Activated naive CD4-positive, alpha-beta T cell treated with anti-CD3 and anti-CD28 coated beads, Interleukin-2, amount 50 U/mL, for 72 hours (primary cell): ENCODE measurements around the gene STAG1. TPM values are rescaled to one million over a fixed set of nuclear protein-coding genes. Genes with fewer than 3 reads are reported as not detected.
A peak's percentile ranks its signal among the peaks of the same experiment; 100 is the strongest.
"Not testable (repeated sequence)": the region's sequence is repeated elsewhere in the genome, so short reads cannot be mapped to it uniquely, and the experiment has no call there.

ENCODE experiments used
- ATAC-seq, 2 donors: fragments of 150-1000 bp; cut with Tn5 transposase; 2 replicates each; pipeline ENCODE4 v1.10.0; 2021; ENCODE audit warnings: mild to moderate bottlenecking in 2 of 2, moderate library complexity in 2 of 2
- DNase-seq, 2 donors: peaks; one replicate each; pipeline ENCODE4 v3.0.0; 2021 to 2022; ENCODE audit warnings: low spot score in 2 of 2
- H3K27ac Mint-ChIP-seq, 2 donors: one replicate each; pipeline ENCODE4 v1.8.0; 2022; ENCODE audit warnings: mild to moderate bottlenecking in 2 of 2, mixed read lengths in 2 of 2
- H3K36me3 Mint-ChIP-seq, 2 donors: one replicate each; pipeline ENCODE4 v1.8.0; 2022; ENCODE audit warnings: mixed read lengths in 2 of 2
- H3K9me3 Mint-ChIP-seq, 2 donors: one replicate each; pipeline ENCODE4 v1.8.0; 2022; ENCODE audit warnings: mixed read lengths in 2 of 2
- total RNA-seq, 2 donors: library from RNA; stranded (reverse); gene quantifications; one replicate each; pipeline ENCODE4 v1.2.3, GENCODE V29; 2022

The STAG1 gene
- total RNA-seq, 2 donors from 2014 or later, result 35.8 to 40.5 TPM

- Mint-ChIP-seq H3K9me3 (peaks cover 0 to 13% of the 10 kb centered on the region in 2 donors), H3K27ac (no peak overlapping the region), H3K36me3 (peaks cover 0 to 7% of the 10 kb centered on the region in 2 donors)
- ATAC-seq (no peak), DNase-seq (no peak)
These were observed 106.3 kb downstream of the STAG1 start for GRCh38 chr3:136645915-136646314.

- Mint-ChIP-seq H3K9me3 (peaks cover 0 to 13% of the 10 kb centered on the region in 2 donors), H3K27ac (no peak overlapping the region), H3K36me3 (peaks cover 0 to 7% of the 10 kb centered on the region in 2 donors)
- no peak for ATAC-seq
- DNase-seq, result no peak
These were observed 108.0 kb downstream of the STAG1 start for GRCh38 chr3:136644212-136644611.

DNA sequence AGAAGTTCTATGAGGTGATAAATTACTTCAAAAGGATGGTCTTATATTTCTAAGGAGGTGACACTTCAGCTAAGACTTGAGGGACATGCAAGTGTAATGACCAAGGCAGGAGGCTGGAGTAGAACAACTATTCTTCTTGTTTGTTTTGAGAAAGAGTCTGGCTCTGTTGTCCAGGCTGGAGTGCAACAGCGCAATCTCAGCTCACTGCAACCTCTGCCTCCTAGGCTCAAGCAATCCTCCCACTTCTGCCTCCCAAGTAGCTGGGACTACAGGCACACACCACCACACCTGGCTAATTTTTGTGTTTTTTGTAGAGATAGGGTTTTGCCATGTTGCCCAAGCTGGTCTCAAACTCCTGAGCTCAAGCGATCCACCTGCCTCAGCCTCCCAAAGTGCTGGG is 108.8 kb downstream of the STAG1 start:
- H3K27ac Mint-ChIP-seq, DNase-seq, H3K9me3 Mint-ChIP-seq, H3K36me3 Mint-ChIP-seq, ATAC-seq: not testable (repeated sequence)

GRCh38 chr3:136642711-136643110 is 109.5 kb downstream of the STAG1 start:
- Mint-ChIP-seq H3K27ac (no peak overlapping the region), H3K9me3 (peaks cover 0 to 8% of the 10 kb centered on the region in 2 donors), H3K36me3 (peaks cover 0 to 8% of the 10 kb centered on the region in 2 donors)
- ATAC-seq (no peak), DNase-seq (no peak)

DNA sequence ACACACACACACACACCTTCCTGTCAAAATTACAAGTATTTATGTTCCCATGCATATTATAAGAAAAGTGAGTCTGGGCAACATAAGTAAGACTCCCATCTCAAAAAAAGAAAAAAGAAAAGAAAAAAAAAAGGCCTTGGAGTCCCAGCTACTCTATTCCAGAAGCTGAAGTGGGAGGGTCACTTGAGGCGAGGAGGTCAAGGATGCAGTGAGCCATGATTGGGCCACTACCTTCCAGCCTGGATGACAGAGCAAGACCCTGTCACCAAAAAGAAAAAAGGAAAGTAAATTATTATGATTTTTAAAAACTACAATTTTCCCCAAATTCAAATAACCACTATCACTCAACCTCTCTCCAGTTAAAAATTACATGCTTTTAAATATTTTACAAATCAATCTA is 113.1 kb downstream of the STAG1 start:
- H3K9me3 Mint-ChIP-seq, result peaks cover 0 to 6% of the 10 kb centered on the region in 2 donors
- ATAC-seq (no peak), DNase-seq (no peak)
- peaks cover 4 to 12% of the 10 kb centered on the region in 2 donors for H3K36me3 Mint-ChIP-seq
- H3K27ac Mint-ChIP-seq, result no peak overlapping the region

- Mint-ChIP-seq H3K36me3 (peaks cover 4 to 12% of the 10 kb centered on the region in 2 donors), H3K27ac (peak overlapping the region in 1 of 2 donors; percentile 64), H3K9me3 (peaks cover 0 to 6% of the 10 kb centered on the region in 2 donors)
- ATAC-seq (no peak), DNase-seq (no peak)
These were observed 115.0 kb downstream of the STAG1 start for GRCh38 chr3:136637176-136637575.

DNA sequence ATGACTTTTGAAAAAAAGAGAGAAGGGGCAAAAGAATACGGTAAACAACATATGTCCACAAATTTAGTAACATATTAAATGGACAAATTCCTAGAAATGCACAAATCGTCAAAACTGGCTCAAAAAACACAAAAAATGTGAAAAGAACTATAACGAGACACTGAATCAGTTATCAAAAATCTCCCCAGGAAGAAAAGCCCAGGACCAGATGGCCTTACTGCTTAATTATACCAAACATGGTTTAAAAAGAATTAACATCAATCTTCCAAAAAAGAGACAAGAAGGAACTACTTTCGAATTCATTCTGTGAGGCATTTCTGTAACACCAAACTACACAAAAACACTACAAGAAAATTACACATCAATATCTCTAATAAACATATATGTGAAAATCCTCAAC is 117.4 kb downstream of the STAG1 start:
- Mint-ChIP-seq H3K36me3 (peaks cover 4 to 18% of the 10 kb centered on the region in 2 donors), H3K9me3 (peaks cover 0 to 6% of the 10 kb centered on the region in 2 donors), H3K27ac (no peak overlapping the region)
- DNase-seq (no peak), ATAC-seq (no peak)

DNA sequence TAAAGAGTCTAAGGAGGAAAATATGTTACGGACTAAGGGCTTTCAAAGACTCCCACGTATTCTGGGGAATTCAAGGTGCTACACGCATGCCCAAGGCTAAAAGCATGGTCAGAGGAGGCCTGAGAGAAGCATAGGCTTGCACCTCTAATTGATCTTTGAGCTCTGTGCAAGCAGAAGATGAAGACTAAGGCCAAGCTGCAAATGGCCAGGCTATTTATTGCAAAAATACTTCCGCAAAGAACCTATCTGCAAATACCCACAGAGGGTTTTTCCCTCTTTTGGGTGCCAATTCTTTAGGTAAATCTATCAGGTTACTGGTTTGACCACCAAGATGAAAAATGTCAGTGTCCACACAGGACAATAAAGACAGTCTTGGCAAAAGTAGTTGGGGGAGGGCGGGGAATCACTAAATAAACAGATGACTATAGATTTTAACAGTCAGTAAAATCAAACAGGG is 119.5 kb downstream of the STAG1 start:
- H3K36me3 Mint-ChIP-seq, result peaks cover 20 to 39% of the 10 kb centered on the region in 2 donors
- H3K9me3 Mint-ChIP-seq, result peaks cover 0 to 23% of the 10 kb centered on the region in 2 donors
- DNase-seq, result no peak
- no peak overlapping the region for H3K27ac Mint-ChIP-seq
- ATAC-seq, result no peak

DNA sequence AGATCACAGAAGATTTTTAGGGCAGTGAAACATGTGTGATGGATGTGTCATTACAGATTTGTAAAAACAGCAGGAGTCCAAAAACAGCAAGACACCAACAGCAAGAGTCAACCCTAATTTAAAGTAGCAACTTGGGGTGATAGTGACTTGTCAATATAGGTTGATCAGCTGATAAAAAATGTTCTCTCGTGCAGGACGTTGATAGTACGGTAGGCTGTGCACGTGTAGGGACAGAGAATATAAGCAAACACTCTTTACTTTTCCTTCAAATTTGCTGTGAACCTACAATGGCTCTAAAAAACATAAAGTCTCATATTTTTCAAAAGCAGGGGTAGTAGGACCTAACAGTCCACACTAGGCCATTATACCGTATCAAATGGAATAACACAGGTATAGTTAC is 120.8 kb downstream of the STAG1 start:
- Mint-ChIP-seq H3K9me3 (peaks cover 0 to 22% of the 10 kb centered on the region in 2 donors), H3K36me3 (peaks cover 16 to 38% of the 10 kb centered on the region in 2 donors), H3K27ac (no peak overlapping the region)
- DNase-seq (no peak), ATAC-seq (no peak)

DNA sequence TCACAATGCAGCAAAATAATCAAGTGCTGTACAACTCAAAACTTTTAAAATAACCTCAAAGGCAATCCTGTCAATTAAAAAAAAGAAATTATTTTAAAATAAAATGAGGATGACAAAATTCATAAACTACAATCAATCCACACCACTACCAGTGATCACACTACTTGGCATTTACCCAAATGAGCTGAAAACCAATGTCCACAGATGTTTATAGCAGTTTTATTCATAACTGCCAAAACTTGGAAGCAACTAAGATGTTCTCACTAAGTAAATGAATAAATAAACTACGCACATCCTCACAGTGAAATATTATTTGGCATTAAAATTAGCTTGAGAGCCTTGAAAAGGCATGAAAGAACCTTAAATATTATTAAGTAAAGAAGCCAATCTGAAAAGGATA is 121.3 kb downstream of the STAG1 start:
- DNase-seq (no peak), ATAC-seq (no peak)
- Mint-ChIP-seq H3K27ac (no peak overlapping the region), H3K9me3 (peaks cover 0 to 22% of the 10 kb centered on the region in 2 donors), H3K36me3 (peaks cover 16 to 38% of the 10 kb centered on the region in 2 donors)

GRCh38 chr3:136626493-136626892 is 125.7 kb downstream of the STAG1 start:
- Mint-ChIP-seq H3K36me3 (peaks cover 16 to 40% of the 10 kb centered on the region in 2 donors), H3K9me3 (peaks cover 0 to 19% of the 10 kb centered on the region in 2 donors), H3K27ac (no peak overlapping the region)
- no peak for ATAC-seq
- no peak for DNase-seq

DNA sequence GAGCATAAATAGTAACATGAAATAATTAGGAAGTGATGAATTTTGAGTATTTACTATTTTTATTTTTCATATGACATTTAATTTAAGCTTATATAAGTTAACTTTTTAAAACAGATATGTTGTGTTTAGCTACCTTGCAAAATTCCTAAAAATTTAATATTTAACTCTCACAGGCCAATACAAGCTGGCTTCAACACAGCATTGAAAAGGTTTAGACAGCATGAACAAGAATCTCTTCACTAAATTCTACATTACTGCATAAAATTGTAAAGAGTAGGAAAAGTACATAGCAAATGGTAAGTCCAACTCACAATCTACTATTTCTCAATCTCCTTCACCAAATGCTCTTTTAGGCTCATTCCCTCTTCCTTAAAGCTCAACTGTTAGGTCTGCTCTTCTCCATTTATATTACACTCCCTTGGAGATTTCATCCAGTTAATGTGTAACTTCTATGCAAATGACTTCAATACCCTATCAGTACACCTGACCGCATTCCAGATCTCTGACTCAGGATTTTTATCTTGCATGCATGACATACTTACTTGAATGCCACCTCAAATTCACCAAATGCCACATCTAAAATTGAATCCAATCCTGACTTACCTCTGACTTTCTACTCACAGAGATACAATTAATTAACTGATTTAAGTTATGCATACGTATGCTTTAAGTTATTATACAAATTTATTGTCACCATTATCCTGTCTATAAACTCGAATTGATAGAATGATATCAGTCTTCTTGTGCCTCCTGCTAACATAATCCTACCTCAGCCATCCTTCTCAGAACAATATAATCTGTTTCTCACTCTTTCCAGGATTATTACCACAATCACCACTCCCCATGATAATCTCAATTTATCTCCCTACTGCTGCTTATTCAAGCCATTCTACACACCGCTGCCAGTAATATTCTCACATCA is 127.0 kb downstream of the STAG1 start:
- Mint-ChIP-seq H3K9me3 (peaks cover 0 to 19% of the 10 kb centered on the region in 2 donors), H3K36me3 (peaks cover 16 to 36% of the 10 kb centered on the region in 2 donors), H3K27ac (no peak overlapping the region)
- no peak for ATAC-seq
- DNase-seq, result no peak

- H3K36me3 Mint-ChIP-seq, result peaks cover 15 to 29% of the 10 kb centered on the region in 2 donors
- H3K27ac Mint-ChIP-seq, result no peak overlapping the region
- H3K9me3 Mint-ChIP-seq, result peaks cover 0 to 17% of the 10 kb centered on the region in 2 donors
- ATAC-seq (no peak), DNase-seq (no peak)
These were observed 127.8 kb downstream of the STAG1 start for GRCh38 chr3:136624371-136624770.

GRCh38 chr3:136621628-136622027 is 130.6 kb downstream of the STAG1 start:
- H3K9me3 Mint-ChIP-seq, result no peaks in the 10 kb centered on the region
- no peak overlapping the region for H3K27ac Mint-ChIP-seq
- ATAC-seq, result no peak
- H3K36me3 Mint-ChIP-seq, result peaks cover 0 to 12% of the 10 kb centered on the region in 2 donors
- no peak for DNase-seq

- ATAC-seq (no peak), DNase-seq (no peak)
- no peak overlapping the region for H3K27ac Mint-ChIP-seq
- H3K36me3 Mint-ChIP-seq, result peaks cover 0 to 12% of the 10 kb centered on the region in 2 donors
- no peaks in the 10 kb centered on the region for H3K9me3 Mint-ChIP-seq
These were observed 131.7 kb downstream of the STAG1 start for GRCh38 chr3:136620436-136620835.

DNA sequence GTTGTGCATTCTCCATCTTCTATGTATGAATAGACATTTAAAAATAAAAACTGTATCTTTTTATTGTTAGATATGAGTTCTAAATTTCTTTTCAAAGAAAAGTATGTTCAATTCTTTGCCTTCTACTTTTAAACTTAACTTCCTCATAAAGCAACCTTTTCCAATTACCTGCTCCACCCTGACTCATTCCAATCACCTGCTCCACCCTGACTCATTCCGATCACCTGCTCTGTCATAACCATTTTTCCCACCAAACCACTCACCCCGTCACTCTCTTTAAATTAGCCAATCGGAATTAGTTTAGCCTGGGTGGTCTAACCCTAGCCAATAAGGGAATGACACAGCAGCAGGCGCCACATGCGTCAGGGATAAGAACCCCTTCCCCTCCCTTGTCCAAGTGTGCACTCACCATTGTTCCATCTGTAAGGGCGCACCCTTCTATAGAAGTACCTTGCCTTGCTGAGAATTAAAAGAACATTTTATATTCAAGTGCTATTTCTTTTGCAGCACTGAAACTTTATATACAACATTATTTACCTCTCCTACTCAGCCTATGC is 134.1 kb downstream of the STAG1 start:
- Mint-ChIP-seq H3K36me3 (peaks cover 0 to 12% of the 10 kb centered on the region in 2 donors), H3K27ac (peak overlapping the region; percentile 3 to 18)
- ATAC-seq, H3K9me3 Mint-ChIP-seq, DNase-seq: not testable (repeated sequence)

GRCh38 chr3:136617198-136617597 is 135.0 kb downstream of the STAG1 start:
- ATAC-seq (no peak), DNase-seq (no peak)
- no peak overlapping the region for H3K27ac Mint-ChIP-seq
- H3K9me3 Mint-ChIP-seq, result no peaks in the 10 kb centered on the region
- peaks cover 0 to 5% of the 10 kb centered on the region in 2 donors for H3K36me3 Mint-ChIP-seq
